Glutamatergic neuron (in vitro differentiated cells): ENCODE results near the gene FCSK. TPM values are rescaled to one million over a fixed set of nuclear protein-coding genes. Genes with fewer than 3 reads are reported as not detected.
A peak's percentile ranks its signal among the peaks of the same experiment; 100 is the strongest.

Experiments
- DNase-seq: peaks from one replicate; pipeline ENCODE4 v3.0.0; 2022
- H3K27ac Mint-ChIP-seq: one replicate; pipeline ENCODE4 v1.8.0; 2020; ENCODE audit warnings: mild to moderate bottlenecking, mixed read lengths, inconsistent platforms; ENCODE audit not compliant: unreplicated experiment
- H3K27me3 Mint-ChIP-seq: one replicate; pipeline ENCODE4 v1.8.0; 2020; ENCODE audit warnings: mild to moderate bottlenecking, moderate library complexity, mixed read lengths, inconsistent platforms; ENCODE audit not compliant: unreplicated experiment
- H3K36me3 Mint-ChIP-seq: one replicate; pipeline ENCODE4 v1.8.0; 2020; ENCODE audit warnings: mild to moderate bottlenecking, mixed read lengths, inconsistent platforms; ENCODE audit not compliant: unreplicated experiment
- H3K4me1 Mint-ChIP-seq: one replicate; pipeline ENCODE4 v1.8.0; 2020; ENCODE audit warnings: mild to moderate bottlenecking, low read depth, mixed read lengths, inconsistent platforms; ENCODE audit not compliant: unreplicated experiment
- H3K4me3 Mint-ChIP-seq: one replicate; pipeline ENCODE4 v1.8.0; 2020; ENCODE audit warnings: mild to moderate bottlenecking, mixed read lengths, inconsistent platforms; ENCODE audit not compliant: unreplicated experiment
- H3K9me3 Mint-ChIP-seq: one replicate; pipeline ENCODE4 v1.8.0; 2020; ENCODE audit warnings: mild to moderate bottlenecking, moderate library complexity, mixed read lengths, inconsistent platforms; ENCODE audit not compliant: unreplicated experiment
- total RNA-seq: library from RNA; stranded (reverse); fragmentation: NEBNext Ultra II Directional; extraction: Animal tissue kit (Norgen Biotek cat#: 25700); gene quantifications from one replicate; pipeline ENCODE4 v1.2.1, GENCODE V29; 2021; ENCODE audit not compliant: unreplicated experiment
- TF ChIP-seq, protein P1 (sequence below): fragments of 200-600 bp; sonication (generic); IDR thresholded peaks from one replicate; pipeline ENCODE4 v1.5.0; 2021; ENCODE audit not compliant: partially characterized antibody, unreplicated experiment

FCSK gene
- total RNA-seq, 1 donor from 2014 or later, result 15.4 TPM

DNA sequence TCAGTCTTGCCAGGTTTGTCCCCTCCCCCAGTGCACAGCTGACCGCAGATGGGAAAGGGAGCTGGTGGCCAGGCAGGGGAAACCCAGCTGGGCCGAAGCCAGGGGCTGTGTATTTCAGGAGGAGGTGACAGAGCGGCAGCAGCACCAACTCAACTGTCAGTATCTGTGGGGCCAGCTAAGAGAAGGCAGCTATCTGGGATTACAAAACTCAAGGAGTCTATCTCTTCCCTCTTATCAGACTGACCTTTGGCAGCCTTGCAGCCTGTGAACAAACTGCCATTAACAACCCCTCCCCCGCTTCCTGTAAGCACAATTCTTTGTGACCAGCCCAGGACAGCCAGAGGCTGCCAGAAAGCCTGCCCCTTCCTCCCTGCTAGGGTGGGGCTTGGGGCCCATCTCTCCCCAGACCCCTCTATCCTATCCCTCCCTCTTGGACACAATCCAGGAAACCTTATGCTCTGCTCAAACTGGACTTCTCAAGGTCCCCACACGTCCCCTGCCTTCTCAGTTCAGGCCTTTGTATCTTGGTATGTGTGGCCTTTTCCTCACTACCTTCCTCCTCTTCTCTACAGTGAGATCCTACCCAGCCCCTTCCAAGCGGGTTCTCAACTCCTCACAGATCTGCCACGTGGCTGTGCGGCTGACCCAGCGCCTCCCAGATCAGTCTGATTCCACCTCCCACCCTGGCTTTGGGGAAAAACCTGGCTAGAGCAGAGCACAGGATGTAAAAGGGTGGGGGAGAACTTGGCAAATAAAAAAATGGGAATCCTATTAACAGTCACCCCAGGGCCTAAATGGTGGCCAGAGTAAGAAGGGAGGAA lies 26.0 kb upstream of the FCSK start:
- peaks cover 5% of the 10 kb centered on the region for H3K36me3 Mint-ChIP-seq
- peak overlapping the region; percentile 72 for H3K4me3 Mint-ChIP-seq
- peaks cover 18% of the 10 kb centered on the region for H3K9me3 Mint-ChIP-seq
- DNase-seq, result peak; percentile 86
- H3K4me1 Mint-ChIP-seq, result peaks cover 48% of the 10 kb centered on the region
- H3K27me3 Mint-ChIP-seq, result peaks cover 24% of the 10 kb centered on the region
- TF ChIP-seq, protein P1, sequence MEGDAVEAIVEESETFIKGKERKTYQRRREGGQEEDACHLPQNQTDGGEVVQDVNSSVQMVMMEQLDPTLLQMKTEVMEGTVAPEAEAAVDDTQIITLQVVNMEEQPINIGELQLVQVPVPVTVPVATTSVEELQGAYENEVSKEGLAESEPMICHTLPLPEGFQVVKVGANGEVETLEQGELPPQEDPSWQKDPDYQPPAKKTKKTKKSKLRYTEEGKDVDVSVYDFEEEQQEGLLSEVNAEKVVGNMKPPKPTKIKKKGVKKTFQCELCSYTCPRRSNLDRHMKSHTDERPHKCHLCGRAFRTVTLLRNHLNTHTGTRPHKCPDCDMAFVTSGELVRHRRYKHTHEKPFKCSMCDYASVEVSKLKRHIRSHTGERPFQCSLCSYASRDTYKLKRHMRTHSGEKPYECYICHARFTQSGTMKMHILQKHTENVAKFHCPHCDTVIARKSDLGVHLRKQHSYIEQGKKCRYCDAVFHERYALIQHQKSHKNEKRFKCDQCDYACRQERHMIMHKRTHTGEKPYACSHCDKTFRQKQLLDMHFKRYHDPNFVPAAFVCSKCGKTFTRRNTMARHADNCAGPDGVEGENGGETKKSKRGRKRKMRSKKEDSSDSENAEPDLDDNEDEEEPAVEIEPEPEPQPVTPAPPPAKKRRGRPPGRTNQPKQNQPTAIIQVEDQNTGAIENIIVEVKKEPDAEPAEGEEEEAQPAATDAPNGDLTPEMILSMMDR, result no peak
- peak overlapping the region; percentile 98 for H3K27ac Mint-ChIP-seq

DNA sequence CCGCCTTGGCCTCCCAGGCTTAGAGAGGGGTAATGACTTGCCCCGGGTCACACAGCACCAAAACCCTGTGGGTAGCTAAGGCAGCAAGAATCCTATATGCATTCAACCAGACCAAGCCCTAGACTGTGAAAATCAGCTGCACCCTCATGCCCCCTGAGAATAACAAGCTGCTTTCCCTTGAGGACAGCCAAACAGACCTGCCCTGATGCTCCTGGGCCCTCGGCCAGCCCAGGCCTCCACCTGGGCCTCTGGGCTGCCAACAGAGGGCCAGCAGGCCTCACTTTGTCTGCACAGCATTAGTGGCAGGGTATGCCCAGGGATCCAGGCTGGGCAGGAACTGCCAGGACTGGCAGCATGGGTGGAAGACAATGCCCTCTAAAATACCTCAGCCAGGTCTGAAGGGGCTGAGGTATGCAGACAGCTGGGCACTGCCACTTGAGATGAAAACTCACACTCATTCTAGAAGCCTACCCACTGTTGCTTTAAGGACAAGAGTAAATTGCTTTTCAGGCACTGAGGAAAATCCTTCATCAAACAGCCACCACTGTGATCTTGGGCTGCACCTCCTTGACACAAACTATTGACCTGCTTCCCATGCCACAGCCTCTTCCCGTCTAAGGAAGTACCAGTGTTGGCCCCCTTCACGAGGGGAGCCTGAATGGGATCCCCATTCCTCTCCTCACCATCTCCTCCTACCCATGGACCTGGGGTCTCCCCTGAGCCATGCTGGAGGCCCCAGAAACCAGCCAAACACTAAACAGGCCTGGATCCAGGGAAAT lies 24.3 kb upstream of the FCSK start:
- H3K4me1 Mint-ChIP-seq, result peaks cover 58% of the 10 kb centered on the region

DNA sequence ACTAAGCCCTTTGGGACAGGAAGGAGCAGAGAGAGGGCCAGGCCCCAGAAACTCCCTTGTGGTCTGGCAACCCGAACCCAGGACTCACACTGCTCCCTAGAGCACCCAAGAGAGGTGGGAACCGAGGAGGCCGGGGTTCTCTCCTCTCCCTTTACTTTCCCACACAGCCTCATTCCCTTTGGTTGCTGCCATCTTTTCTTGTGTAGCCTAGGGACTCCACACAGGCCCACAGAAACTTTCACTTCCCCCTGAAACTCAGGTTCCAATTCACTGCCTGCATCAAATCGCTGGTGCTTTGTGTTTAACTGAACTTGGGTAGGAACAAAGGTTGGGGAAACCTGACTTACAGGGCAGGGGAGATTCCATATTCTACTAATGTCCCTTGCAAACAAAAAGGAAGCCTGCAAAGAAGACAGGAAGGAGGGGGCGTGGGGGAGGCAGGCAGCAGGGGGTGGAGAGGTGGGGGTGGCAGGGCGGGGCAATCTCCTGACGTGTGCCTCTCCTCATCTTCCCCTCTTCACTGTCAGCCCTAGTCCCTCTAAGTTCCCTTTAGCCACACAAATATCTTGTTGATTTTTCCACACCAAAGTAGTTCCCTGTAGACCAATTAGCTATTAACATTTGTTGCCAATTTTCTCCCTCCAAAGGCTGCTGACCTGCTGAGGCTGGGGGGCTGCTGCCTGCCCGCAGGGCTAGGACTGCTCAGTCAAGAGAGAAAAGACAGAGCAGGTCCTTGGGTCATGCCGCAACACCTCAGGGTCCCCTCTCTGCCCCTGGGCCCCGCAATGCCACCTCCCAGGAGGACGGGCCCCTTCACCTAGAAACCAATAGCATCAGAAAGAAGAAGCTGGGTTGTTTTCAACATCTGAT lies 23.5 kb upstream of the FCSK start:
- DNase-seq, result no peak
- H3K27ac Mint-ChIP-seq, result peak overlapping the region; percentile 69
- peaks cover 58% of the 10 kb centered on the region for H3K4me1 Mint-ChIP-seq
- H3K36me3 Mint-ChIP-seq, result peaks cover 5% of the 10 kb centered on the region
- TF ChIP-seq, protein P1, result no peak
- peak overlapping the region; percentile 77 for H3K4me3 Mint-ChIP-seq
- peaks cover 26% of the 10 kb centered on the region for H3K27me3 Mint-ChIP-seq
- H3K9me3 Mint-ChIP-seq, result peaks cover 22% of the 10 kb centered on the region

More for the DNA sequence above, 24.3 kb upstream of the FCSK start:
- TF ChIP-seq, protein P1, result no peak
- Mint-ChIP-seq H3K4me3 (peak overlapping the region; percentile 77), H3K27ac (peak overlapping the region; percentile 69), H3K36me3 (peaks cover 5% of the 10 kb centered on the region), H3K9me3 (peaks cover 22% of the 10 kb centered on the region), H3K27me3 (peaks cover 26% of the 10 kb centered on the region)
- no peak for DNase-seq

DNA sequence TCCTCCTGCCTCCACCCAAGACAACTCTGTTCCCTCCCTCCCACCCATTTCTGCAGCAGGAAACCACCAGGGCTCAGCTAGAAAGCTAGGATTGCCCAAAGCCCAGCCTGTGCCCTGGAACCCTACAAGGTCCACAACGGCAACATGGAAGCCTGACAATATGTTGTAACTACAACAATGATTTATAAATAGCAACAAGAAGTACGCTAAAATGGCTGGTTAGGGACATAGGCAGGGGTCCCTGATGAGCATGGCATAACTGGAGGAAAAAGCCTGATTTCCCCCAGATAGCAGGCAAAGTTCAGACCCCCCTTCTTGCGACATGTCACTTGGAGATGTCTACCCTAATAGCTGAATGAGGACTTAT lies 22.1 kb upstream of the FCSK start:
- TF ChIP-seq, protein P1, result no peak
- peaks cover 6% of the 10 kb centered on the region for H3K36me3 Mint-ChIP-seq
- peak overlapping the region; percentile 80 for H3K27ac Mint-ChIP-seq
- H3K27me3 Mint-ChIP-seq, result peaks cover 28% of the 10 kb centered on the region
- peak overlapping the region; percentile 84 for H3K4me3 Mint-ChIP-seq
- peaks cover 20% of the 10 kb centered on the region for H3K9me3 Mint-ChIP-seq
- peaks cover 64% of the 10 kb centered on the region for H3K4me1 Mint-ChIP-seq
- DNase-seq, result no peak
